VCaP (cell line): ENCODE data around the gene CDK8.

ENCODE experiments used
- H3K27ac ChIP-seq: fragments of 450-650 bp; 2 replicates; pipeline ENCODE4 v1.5.1; 2017
- TF ChIP-seq, protein P1 (sequence below): fragments of 450-650 bp; conservative IDR thresholded peaks from 2 replicates; pipeline ENCODE4 v1.5.1; 2017; ENCODE audit warnings: mild to moderate bottlenecking, moderate library complexity

The CDK8 gene

DNA sequence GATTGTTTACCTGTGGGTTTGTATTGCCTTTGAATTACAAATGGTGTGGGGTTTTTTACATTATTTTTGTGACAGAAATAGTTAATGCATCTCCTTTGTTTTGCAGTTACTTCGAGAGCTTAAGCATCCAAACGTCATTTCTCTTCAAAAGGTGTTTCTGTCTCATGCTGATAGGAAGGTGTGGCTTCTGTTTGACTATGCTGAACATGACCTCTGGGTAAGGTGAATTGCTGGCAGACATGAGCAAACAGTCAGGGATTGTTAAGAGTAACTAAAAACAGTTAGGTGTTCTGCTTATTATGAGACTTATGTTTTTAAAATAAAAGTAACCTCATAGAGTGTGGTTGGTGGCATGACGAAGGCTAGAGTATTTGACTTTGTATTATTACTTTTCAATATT lies 95.0 kb downstream of the CDK8 start:
- H3K27ac ChIP-seq = no peak overlapping the region

DNA sequence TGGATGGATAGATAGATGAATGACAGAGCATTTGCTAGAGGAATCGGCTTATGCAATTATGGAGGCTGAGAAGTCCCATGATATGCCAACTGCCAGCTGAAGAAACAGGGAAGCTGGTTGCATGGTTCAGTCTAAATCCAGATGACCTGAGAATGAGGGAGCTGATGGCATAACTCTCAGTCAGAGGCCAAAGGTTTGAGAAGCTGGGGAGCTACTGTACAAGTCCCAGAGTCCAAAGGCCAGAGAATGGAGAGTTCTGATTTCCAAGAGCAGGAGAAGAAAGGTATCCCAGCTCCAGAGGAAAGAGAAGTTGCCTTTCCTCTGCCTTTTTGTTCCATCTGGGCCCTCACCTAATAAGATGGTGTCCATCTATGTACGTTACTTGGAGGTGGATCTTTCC lies 108.3 kb downstream of the CDK8 start:
- TF ChIP-seq, protein P1, sequence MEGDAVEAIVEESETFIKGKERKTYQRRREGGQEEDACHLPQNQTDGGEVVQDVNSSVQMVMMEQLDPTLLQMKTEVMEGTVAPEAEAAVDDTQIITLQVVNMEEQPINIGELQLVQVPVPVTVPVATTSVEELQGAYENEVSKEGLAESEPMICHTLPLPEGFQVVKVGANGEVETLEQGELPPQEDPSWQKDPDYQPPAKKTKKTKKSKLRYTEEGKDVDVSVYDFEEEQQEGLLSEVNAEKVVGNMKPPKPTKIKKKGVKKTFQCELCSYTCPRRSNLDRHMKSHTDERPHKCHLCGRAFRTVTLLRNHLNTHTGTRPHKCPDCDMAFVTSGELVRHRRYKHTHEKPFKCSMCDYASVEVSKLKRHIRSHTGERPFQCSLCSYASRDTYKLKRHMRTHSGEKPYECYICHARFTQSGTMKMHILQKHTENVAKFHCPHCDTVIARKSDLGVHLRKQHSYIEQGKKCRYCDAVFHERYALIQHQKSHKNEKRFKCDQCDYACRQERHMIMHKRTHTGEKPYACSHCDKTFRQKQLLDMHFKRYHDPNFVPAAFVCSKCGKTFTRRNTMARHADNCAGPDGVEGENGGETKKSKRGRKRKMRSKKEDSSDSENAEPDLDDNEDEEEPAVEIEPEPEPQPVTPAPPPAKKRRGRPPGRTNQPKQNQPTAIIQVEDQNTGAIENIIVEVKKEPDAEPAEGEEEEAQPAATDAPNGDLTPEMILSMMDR = no peak
- no peak overlapping the region for H3K27ac ChIP-seq

More for the DNA sequence above, 95.0 kb downstream of the CDK8 start:
- TF ChIP-seq, protein P1 = no peak

DNA sequence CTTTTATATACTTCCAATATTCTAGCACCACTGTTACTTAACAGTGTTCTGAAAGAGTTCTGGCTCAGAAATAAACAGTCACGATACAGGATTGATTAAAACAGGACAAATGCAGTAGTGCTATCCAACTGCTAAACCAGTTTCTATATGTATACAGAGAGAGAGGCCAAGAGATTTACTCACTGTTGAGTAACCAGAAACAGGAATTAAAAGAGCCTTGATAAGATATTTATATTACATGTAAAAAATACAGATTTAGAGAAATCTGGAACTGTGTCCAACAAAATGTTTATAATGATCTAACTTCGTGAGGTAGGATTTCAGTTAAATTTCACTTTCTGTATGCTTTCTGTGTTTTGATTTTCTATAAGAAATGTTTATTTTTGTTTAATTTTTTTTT lies 116.6 kb downstream of the CDK8 start:
- H3K27ac ChIP-seq = no peak overlapping the region
- TF ChIP-seq, protein P1 = no peak

DNA sequence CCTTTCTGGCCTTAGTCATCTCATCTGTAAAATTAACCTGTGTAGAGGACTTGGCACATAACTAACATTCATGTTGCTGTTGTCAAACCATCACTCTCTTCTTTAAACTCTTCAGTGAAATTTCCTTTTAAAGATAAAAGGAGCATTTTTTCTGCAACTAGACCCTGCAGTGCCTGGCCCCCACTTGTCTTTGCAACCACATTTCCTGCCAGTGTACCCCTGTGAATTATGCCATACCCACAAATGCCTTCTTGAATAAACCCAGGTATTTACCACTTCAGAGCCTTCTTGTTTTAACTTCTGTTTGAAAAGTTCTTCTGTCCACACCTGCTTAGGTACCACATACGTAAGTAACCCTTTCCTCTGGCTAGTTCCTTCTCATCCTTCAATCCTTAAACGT lies 118.8 kb downstream of the CDK8 start:
- TF ChIP-seq, protein P1 = no peak
- no peak overlapping the region for H3K27ac ChIP-seq

DNA sequence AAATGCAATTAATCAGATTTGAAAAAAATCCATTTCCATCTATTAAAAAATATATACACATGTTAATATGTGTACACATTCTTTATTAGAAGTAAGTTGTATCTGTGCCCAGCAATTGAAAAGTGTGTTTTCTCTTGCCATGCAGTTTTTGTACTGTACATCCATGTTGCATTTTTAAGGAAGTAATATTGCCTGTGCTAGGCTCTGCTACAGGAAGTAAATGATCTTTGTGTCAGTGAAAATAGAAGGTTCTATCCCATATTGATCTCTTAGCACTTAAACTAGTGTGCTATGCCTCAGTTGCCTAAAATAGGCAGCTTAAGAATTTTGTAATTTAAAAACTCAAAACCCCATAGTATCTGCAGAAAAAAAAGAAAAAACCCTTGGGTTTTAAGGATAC lies 122.5 kb downstream of the CDK8 start:
- H3K27ac ChIP-seq = no peak overlapping the region; the same call in 1 of the 2 replicates
- TF ChIP-seq, protein P1 = no peak

DNA sequence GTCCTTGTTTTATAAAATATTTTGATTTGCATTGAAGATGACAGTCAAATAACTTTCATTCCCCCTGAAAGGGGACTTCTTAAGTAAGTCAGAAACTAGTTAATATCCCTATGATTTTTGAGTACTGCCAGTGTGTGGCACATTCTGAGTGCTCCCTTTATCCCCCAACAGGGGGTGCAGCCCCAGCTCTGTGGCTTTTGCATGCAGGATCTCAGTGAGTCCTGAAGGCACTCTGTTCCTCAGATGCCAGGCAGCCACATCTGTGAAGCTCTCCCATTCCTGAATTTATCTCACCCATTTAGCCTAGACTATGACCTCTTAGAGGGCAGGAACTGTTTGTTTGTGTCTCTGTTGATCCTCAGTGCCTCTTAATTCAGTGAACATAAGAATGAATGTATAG lies 123.1 kb downstream of the CDK8 start:
- TF ChIP-seq, protein P1 = no peak
- H3K27ac ChIP-seq = no peak overlapping the region

DNA sequence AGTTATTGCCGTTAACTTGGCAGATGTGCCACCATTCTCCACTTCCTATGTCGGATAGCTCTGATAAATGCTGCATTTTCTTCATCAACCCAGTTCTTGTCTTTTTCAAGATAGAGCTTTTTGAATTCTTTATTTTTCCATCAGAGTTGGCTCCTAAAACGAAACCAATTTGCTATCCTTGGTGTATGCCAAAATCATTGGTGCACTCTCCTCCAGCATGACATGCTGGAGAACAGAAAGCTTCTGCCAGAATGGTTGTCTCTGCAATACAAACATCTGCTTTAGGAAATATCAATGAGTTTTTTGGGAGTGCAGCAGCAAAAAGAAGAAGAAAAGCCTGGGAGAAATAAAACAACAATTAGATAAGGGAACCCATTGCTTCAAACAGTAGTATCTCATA lies 124.2 kb downstream of the CDK8 start:
- TF ChIP-seq, protein P1 = no peak

DNA sequence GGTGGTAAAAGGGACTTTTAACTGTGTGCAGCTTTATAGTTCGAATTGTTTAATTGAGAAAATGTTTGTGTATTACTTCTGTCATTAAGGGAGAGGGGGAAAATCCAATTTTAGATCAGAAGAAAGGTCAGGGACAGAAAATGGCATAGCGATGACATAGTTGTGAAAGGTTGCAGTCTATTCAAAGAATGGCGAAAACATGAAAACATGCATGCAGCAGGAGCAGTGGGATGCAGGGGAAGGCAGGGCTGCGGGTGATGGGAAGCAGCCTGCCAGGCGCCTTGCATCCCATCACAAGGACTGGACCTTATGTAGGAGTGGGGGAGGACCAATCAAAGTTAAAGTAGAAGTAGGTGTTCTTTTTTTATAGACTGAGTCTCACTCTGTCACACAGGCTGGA lies 125.9 kb downstream of the CDK8 start:
- TF ChIP-seq, protein P1 = no peak
- H3K27ac ChIP-seq = no peak overlapping the region

More for the DNA sequence above, 124.2 kb downstream of the CDK8 start:
- no peak overlapping the region for H3K27ac ChIP-seq
